HL-60 (cell line): ENCODE results near the gene SLC16A10.
A peak's percentile ranks its signal among the peaks of the same experiment; 100 is the strongest.
"Not testable (repeated sequence)": the region's sequence is repeated elsewhere in the genome, so short reads cannot be mapped to it uniquely, and the experiment has no call there.

Source experiments
- DNase-seq, 2 experiments: peaks; one replicate each; pipeline ENCODE4 v3.0.0-alpha.2; 2010 to 2020; ENCODE audit warnings: low read depth in 1 of 2, low spot score in 1 of 2
- H3K27ac ChIP-seq: fragments of 250-450 bp; sonication (Bioruptor Pico); replicated peaks from 2 replicates; pipeline ENCODE4 v1.5.1; 2020; ENCODE audit warnings: mild to moderate bottlenecking, moderate library complexity
- H3K27me3 ChIP-seq: fragments of 250-450 bp; sonication (Bioruptor Pico); 2 replicates; pipeline ENCODE4 v1.5.1; 2021; ENCODE audit warnings: mild to moderate bottlenecking, moderate library complexity; ENCODE audit not compliant: insufficient read depth, poor library complexity, severe bottlenecking
- H3K4me3 ChIP-seq: replicated peaks from 2 replicates; pipeline ENCODE4 v1.5.1; 2011; ENCODE audit warnings: mild to moderate bottlenecking, control low read depth, low read length; ENCODE audit not compliant: insufficient read depth
- GABPA ChIP-seq: IDR thresholded peaks from 2 replicates; pipeline ENCODE4 v1.6.1; 2012; ENCODE audit warnings: low read depth
- POLR2AphosphoS5 ChIP-seq: IDR thresholded peaks from 2 replicates; pipeline ENCODE4 v1.6.1; 2012; ENCODE audit warnings: low read depth
- SPI1 ChIP-seq: IDR thresholded peaks from 2 replicates; pipeline ENCODE4 v1.6.1; 2012; ENCODE audit warnings: low read depth, mild to moderate bottlenecking, borderline replicate concordance
- TF ChIP-seq, protein P1 (sequence below): IDR thresholded peaks from 2 replicates; pipeline ENCODE4 v1.6.1; 2012; ENCODE audit warnings: low read depth; ENCODE audit not compliant: insufficient replicate concordance
- TF ChIP-seq, protein P2 (sequence below): IDR thresholded peaks from one replicate; pipeline ENCODE4 v1.5.1; 2011; ENCODE audit warnings: low read length, control low read depth, inconsistent platforms; ENCODE audit not compliant: insufficient read depth

SLC16A10 gene

DNA sequence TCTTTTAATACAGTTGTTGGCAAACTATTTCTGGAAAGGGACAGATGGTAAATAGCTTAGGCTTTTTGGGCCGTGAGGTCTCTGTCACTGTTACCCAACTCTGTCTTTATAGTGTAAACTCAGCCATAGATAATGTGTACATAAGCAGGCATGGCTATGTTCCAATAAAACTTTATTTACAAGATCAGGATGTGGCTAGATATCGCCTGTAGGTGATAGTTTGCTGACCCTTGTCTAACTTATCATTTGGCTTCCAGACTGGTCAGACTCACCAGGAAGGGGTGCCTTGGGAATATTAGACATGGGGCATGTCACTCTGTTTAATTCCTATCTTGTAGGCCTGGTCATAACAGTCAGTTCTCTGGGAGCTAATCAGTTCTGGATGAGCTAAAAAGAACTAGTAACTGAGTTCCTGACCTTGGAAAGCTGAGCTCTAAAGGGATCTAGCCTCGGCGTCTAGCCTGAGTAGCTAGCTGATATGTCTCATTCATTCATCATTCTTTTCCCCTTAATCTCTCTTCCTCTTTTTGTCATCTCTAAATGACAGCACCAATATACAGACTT, 163.6 kb downstream of the SLC16A10 start:
- no peak for DNase-seq
- Histone ChIP-seq H3K4me3 (no peak overlapping the region), H3K27me3 (no peaks in the 10 kb centered on the region), H3K27ac (no peak overlapping the region)
- TF ChIP-seq POLR2AphosphoS5 = no peak
- TF ChIP-seq SPI1 = peak; percentile 49

GRCh38 chr6:111252726-111253125, 165.4 kb downstream of the SLC16A10 start:
- TF ChIP-seq, protein P1, sequence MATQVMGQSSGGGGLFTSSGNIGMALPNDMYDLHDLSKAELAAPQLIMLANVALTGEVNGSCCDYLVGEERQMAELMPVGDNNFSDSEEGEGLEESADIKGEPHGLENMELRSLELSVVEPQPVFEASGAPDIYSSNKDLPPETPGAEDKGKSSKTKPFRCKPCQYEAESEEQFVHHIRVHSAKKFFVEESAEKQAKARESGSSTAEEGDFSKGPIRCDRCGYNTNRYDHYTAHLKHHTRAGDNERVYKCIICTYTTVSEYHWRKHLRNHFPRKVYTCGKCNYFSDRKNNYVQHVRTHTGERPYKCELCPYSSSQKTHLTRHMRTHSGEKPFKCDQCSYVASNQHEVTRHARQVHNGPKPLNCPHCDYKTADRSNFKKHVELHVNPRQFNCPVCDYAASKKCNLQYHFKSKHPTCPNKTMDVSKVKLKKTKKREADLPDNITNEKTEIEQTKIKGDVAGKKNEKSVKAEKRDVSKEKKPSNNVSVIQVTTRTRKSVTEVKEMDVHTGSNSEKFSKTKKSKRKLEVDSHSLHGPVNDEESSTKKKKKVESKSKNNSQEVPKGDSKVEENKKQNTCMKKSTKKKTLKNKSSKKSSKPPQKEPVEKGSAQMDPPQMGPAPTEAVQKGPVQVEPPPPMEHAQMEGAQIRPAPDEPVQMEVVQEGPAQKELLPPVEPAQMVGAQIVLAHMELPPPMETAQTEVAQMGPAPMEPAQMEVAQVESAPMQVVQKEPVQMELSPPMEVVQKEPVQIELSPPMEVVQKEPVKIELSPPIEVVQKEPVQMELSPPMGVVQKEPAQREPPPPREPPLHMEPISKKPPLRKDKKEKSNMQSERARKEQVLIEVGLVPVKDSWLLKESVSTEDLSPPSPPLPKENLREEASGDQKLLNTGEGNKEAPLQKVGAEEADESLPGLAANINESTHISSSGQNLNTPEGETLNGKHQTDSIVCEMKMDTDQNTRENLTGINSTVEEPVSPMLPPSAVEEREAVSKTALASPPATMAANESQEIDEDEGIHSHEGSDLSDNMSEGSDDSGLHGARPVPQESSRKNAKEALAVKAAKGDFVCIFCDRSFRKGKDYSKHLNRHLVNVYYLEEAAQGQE = no peak
- TF ChIP-seq, protein P2, sequence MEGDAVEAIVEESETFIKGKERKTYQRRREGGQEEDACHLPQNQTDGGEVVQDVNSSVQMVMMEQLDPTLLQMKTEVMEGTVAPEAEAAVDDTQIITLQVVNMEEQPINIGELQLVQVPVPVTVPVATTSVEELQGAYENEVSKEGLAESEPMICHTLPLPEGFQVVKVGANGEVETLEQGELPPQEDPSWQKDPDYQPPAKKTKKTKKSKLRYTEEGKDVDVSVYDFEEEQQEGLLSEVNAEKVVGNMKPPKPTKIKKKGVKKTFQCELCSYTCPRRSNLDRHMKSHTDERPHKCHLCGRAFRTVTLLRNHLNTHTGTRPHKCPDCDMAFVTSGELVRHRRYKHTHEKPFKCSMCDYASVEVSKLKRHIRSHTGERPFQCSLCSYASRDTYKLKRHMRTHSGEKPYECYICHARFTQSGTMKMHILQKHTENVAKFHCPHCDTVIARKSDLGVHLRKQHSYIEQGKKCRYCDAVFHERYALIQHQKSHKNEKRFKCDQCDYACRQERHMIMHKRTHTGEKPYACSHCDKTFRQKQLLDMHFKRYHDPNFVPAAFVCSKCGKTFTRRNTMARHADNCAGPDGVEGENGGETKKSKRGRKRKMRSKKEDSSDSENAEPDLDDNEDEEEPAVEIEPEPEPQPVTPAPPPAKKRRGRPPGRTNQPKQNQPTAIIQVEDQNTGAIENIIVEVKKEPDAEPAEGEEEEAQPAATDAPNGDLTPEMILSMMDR = no peak
- TF ChIP-seq GABPA = no peak
- Histone ChIP-seq H3K27ac (no peak overlapping the region), H3K27me3 (no peaks in the 10 kb centered on the region), H3K4me3 (no peak overlapping the region)
- DNase-seq = no peak

DNA sequence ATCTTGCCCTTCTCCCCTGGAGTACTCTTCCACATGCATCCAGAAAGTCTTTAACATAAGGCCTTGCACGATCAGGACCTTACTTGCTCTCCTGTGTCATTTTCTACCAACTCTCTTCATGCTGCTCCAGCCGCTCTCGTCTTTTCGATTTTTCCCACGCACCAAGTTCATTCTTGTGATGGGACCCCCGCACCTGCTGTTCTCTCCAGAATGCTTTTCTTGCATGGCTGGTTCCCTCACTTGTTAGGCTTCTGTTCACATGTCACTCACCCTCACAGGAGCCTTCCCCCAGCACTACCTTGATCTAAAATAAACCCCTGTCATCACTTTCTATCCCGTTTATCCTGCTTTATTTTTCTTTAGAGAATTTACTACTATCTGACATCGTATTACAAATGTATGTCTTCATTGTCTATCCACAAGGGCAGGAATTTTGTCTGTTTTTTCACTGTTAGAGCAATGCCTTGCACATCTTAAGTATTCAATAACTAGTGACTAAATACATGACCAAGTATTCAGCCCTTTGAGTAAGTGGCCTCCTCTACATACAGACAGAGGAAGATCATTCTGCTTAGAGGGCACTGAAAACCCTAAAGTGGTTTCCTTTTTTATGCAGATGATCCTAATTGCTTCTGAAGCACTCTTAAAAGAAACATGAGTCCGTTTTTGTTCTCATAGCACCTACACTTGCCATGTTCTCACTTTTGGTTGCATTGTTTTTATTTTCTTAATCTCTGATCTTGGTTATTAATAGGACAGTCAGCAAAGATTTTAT, 166.9 kb downstream of the SLC16A10 start:
- H3K27me3 ChIP-seq = no peaks in the 10 kb centered on the region
- no peak for DNase-seq
- no peak overlapping the region for H3K27ac ChIP-seq
- no peak for TF ChIP-seq POLR2AphosphoS5
- no peak for TF ChIP-seq SPI1
- TF ChIP-seq, protein P2 = no peak
- TF ChIP-seq, protein P1 = no peak
- no peak for TF ChIP-seq GABPA
- H3K4me3 ChIP-seq = no peak overlapping the region

DNA sequence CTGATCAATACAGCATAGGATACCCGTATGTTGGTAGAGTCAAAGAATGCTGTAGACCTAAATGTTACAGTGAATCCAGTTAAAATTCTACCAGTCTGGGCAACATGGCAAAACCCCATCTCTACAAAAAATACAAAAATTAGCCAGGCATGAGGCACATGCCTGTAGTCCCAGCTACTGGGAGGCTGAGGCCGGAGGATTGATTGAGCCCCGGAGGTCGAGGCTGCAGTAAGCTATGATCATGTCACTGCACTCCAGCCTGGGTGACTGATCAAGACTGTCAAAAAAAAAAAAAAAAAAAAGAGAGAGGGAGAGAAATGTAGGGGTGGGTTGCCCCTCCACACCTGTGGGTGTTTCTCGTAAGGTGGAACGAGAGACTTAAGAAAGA, 167.5 kb downstream of the SLC16A10 start:
- no peak overlapping the region for H3K27ac ChIP-seq
- DNase-seq = no peak
- TF ChIP-seq, protein P1 = no peak
- TF ChIP-seq, protein P2 = no peak
- TF ChIP-seq SPI1 = no peak
- TF ChIP-seq GABPA = no peak
- TF ChIP-seq POLR2AphosphoS5 = no peak
- no peak overlapping the region for H3K4me3 ChIP-seq
- H3K27me3 ChIP-seq = no peaks in the 10 kb centered on the region

DNA sequence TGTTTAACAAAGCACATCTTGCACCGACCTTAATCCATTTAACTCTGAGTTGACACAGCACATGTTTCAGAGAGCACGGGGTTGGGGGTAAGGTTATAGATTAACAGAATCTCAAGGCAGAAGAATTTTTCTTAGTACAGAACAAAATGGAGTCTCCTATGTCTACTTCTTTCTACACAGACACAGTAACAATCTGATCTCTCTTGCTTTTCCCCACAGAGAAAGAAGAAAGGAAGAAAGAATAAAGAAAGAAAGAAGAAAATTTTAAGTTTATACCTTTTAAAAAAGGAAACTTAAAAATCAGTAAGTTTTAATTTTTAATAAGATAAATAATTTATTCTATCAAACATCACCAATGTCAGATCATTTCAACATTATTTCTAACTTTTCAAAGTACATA, 168.5 kb downstream of the SLC16A10 start:
- not testable (repeated sequence) for H3K27me3 ChIP-seq, H3K27ac ChIP-seq, DNase-seq, H3K4me3 ChIP-seq
